Common myeloid progenitor, CD34-positive (primary cell): ENCODE measurements around the gene SRC.

Experiments used
- CTCF ChIA-PET: fragments of 350-600 bp; sonication (Branson Sonifier 250); formaldehyde crosslinking; loops from one replicate; lab custom pipeline; 2021; ENCODE audit warnings: antibody characterized with exemption; lab: Charles Lee
- POLR2A ChIA-PET: fragments of 350-600 bp; sonication (Branson Sonifier 250); formaldehyde crosslinking; loops from one replicate; lab custom pipeline; 2021; ENCODE audit warnings: antibody characterized with exemption; lab: Charles Lee
- DNase-seq, 3 donors: peaks; one replicate each; pipeline versions ENCODE4 v3.0.0 to v3.0.0-alpha.2; 2013
- H3K27ac ChIP-seq, 2 experiments: 1 replicate in 1 of 2; 2 replicates in 1 of 2; pipeline ENCODE4 v1.7.0; 2013; ENCODE audit warnings: inconsistent platforms in 2 of 2, low read length in 2 of 2, mild to moderate bottlenecking in 2 of 2, low read depth in 1 of 2, moderate library complexity in 1 of 2; ENCODE audit not compliant: severe bottlenecking in 2 of 2, insufficient read depth in 1 of 2, poor library complexity in 1 of 2
- H3K27me3 ChIP-seq, 5 experiments: replicated peaks in 2 of 5; 1 replicate in 3 of 5; 2 replicates in 2 of 5; pipeline versions ENCODE4 v1.6.1 to v1.7.0; 2013; ENCODE audit warnings: low read length in 4 of 5, mild to moderate bottlenecking in 2 of 5, moderate library complexity in 2 of 5, inconsistent platforms in 1 of 5; ENCODE audit not compliant: insufficient read depth in 5 of 5, control insufficient read depth in 4 of 5
- H3K36me3 ChIP-seq, 4 experiments: 1 replicate in 2 of 4; 2 replicates in 2 of 4; pipeline versions ENCODE4 v1.6.1 to v1.7.0; 2013; ENCODE audit warnings: low read length in 3 of 4, control low read depth in 1 of 4, mild to moderate bottlenecking in 1 of 4; ENCODE audit not compliant: control insufficient read depth in 4 of 4, insufficient read depth in 4 of 4
- H3K4me1 ChIP-seq, 4 experiments: 1 replicate in 3 of 4; 2 replicates in 1 of 4; pipeline versions ENCODE4 v1.6.1 to v1.7.1; 2013; ENCODE audit warnings: low read length in 3 of 4, mild to moderate bottlenecking in 3 of 4, control low read depth in 1 of 4, inconsistent platforms in 1 of 4, moderate library complexity in 1 of 4; ENCODE audit not compliant: control insufficient read depth in 4 of 4, insufficient read depth in 4 of 4; ENCODE audit errors: control extremely low read depth in 1 of 4
- H3K4me3 ChIP-seq, 7 experiments: 1 replicate in 4 of 7; 2 replicates in 3 of 7; pipeline versions ENCODE4 v1.5.1 to v1.7.0; 2013; ENCODE audit warnings: mild to moderate bottlenecking in 7 of 7, low read length in 6 of 7, moderate library complexity in 6 of 7, inconsistent platforms in 2 of 7, low read depth in 2 of 7, control low read depth in 1 of 7; ENCODE audit not compliant: insufficient read depth in 4 of 7, control insufficient read depth in 1 of 7; ENCODE audit errors: extremely low read depth in 1 of 7
- H3K9me3 ChIP-seq, 5 experiments: 1 replicate in 4 of 5; 2 replicates in 1 of 5; pipeline versions ENCODE4 v1.6.1 to v1.7.1; 2013; ENCODE audit warnings: low read length in 4 of 5, mild to moderate bottlenecking in 2 of 5, inconsistent platforms in 1 of 5, low read depth in 1 of 5, moderate library complexity in 1 of 5; ENCODE audit not compliant: control insufficient read depth in 4 of 5, insufficient read depth in 2 of 5; ENCODE audit errors: control extremely low read depth in 1 of 5
- WGBS: methylation state at CpG from one replicate; pipeline ENCODE4 v1.1.5; 2013; ENCODE audit not compliant: insufficient coverage; 5-methylcytosine and 5-hydroxymethylcytosine counted together

SRC gene

DNA sequence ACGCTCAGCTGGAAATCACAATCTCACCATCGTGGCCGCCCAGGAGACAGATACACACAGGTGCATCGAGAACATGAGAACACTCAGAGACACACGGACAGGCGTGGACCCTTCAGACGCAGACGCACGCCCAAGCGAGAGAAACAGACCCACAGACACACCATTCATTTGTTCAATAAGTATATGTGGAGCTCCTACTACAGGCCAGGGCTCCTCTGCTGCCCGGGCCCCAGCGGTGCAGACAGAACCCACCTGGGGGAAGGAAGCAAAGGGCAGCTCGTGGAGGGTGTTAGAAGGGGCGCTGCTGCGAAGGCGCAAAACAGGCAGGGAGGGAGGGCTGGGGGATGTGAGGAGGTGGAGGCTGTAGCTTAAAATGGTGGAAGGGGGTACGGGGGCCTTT, 39.2 kb downstream of the SRC start:
- ChIA-PET CTCF (interaction anchor here (0.6 to 2.4 kb wide), 23 partner anchors 8 to 371 kb away, joined by 3 to 14 read pairs (median 5); partner anchors contain the start of gene MANBAL), POLR2A (interaction anchor here (0.9 kb wide), 1 partner anchor 48 kb away, joined by 3 read pairs; no protein-coding TSS in a partner anchor)
- 66% methylated on average over 3 of the region's 17 CpGs for WGBS
- DNase-seq = no peak
- no peaks in the 10 kb centered on the region for H3K9me3 ChIP-seq
- H3K4me1 ChIP-seq = peaks cover 0 to 25% (median 17%) of the 10 kb centered on the region in 4 experiments
- peaks cover 2 to 18% (median 3%) of the 10 kb centered on the region in 4 experiments for H3K36me3 ChIP-seq
- H3K27me3 ChIP-seq = no peaks in the 10 kb centered on the region
- peak overlapping the region in 1 of 7 experiments; percentile 59 for H3K4me3 ChIP-seq
- no peak overlapping the region for H3K27ac ChIP-seq

DNA sequence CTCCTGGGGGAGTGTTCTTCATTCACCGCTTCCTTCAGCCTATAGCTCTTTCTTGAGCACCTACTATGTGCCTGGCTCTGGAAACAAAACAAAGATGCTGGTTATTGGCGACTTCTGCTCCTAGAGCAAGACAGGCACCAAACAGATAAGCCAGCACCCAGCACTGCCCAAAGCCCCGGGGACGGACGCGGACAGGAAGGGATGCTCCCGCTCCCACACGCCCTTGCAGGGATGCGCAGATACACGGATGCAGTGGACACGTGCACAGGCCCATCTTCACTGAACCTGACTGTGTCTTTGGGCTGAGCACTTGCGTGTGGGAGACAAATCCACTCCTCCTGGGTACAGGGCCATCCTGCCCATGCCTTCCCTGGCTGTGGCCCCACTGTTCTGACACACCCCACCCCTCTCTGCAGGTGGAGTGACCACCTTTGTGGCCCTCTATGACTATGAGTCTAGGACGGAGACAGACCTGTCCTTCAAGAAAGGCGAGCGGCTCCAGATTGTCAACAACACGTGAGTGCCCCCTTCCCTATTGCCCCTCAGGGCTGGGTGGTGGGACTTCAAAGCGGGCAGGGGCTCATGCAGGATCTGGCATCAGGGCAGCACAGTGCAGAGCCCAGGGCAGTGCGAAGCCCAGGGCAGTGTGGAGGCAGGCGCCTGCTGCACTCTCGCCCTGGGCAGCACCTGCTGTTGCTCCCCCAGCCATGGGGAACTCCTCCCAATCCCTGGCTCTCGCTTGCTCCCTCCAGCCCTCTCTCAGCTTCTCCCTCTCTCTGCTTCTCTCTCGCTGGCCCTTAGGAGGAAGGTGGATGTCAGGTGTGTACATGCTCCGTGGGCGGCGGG, 39.9 kb downstream of the SRC start:
- peaks cover 2 to 18% (median 3%) of the 10 kb centered on the region in 4 experiments for H3K36me3 ChIP-seq
- no peaks in the 10 kb centered on the region for H3K27me3 ChIP-seq
- ChIA-PET CTCF (interaction anchor here (0.6 to 2.4 kb wide), 18 partner anchors 9 to 370 kb away, joined by 3 to 14 read pairs (median 5); partner anchors contain the start of gene MANBAL), POLR2A (interaction anchor here (0.5 kb wide), 1 partner anchor 74 kb away, joined by 4 read pairs; no protein-coding TSS in a partner anchor)
- peaks cover 0 to 18% (median 11%) of the 10 kb centered on the region in 4 experiments for H3K4me1 ChIP-seq
- H3K27ac ChIP-seq = no peak overlapping the region
- no peaks in the 10 kb centered on the region for H3K9me3 ChIP-seq
- 96% methylated on average over 16 of the region's 25 CpGs for WGBS
- no peak overlapping the region for H3K4me3 ChIP-seq
- DNase-seq = no peak

DNA sequence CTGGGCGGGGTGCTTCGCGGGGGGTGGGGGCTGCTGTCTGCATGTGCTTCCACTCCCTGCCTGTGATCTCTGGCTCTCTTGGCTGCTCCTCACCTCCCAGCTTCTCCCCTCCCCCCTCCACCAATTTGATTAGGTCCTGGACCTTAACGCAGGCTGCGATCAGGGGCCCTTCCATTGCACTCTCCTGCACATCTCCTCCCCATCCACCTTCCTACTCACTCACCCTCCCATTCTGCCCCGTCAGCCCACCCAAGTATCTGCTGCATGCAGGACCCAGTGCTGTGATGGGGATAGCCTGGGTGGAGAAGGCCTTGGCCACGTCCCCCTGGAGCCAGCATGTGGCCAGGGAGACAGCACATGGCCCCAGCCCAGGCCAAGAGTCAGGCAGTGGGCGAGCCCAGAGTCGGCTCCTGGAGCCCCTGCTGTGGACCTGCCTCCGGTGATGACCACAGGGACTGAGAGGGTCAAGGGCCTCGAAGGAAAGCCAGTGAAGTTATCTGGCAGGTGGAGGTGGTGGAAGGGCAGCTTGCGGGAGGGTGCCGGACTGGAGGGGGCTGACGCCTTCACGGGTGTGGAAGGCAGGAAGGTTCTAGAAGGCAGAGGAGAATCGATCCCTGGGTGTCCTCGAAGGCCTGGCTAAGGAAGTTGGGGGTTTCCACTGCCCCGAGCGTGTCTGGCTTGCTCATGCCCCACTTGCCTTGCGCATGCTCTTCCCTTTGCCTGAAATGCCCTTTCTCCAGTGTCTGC, 40.7 kb downstream of the SRC start:
- 94% methylated on average over 13 of the region's 20 CpGs for WGBS

GRCh38 chr20:37387519-37388269, 41.8 kb downstream of the SRC start:
- POLR2A ChIA-PET = no interaction called here

More for the DNA sequence above, 40.7 kb downstream of the SRC start:
- DNase-seq = no peak
- Histone ChIP-seq H3K4me1 (peaks cover 0 to 11% (median 10%) of the 10 kb centered on the region in 4 experiments), H3K36me3 (peaks cover 2 to 18% (median 3%) of the 10 kb centered on the region in 4 experiments), H3K27me3 (no peaks in the 10 kb centered on the region), H3K4me3 (no peak overlapping the region), H3K9me3 (no peaks in the 10 kb centered on the region), H3K27ac (no peak overlapping the region)
- CTCF ChIA-PET = interaction anchor here (1.7 kb wide), 1 partner anchor 10 kb away, joined by 5 read pairs; no protein-coding TSS in a partner anchor
- POLR2A ChIA-PET = no interaction called here

DNA sequence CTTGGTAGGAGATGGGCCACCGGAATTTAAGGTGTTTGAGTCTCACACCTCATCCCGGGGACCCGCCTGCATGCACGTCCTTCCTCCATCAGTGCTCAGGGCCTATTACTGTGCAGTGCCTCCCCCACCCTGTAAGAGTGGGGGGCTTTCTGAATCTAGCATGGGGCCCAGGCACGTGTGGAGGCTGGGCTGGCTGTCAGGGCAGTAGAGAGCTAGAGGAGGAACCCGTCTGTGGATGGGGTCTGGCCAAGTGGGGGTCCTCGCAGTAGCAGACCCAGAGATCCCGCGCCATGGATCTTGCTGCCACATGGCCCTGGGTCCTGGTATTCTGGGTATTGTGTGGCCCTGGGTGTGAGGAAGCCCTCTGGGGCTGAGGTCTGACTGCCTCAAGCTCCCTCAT, 42.9 kb downstream of the SRC start:
- ChIA-PET POLR2A (no interaction called here), CTCF (interaction anchor here (0.6 to 2.2 kb wide), 3 partner anchors 11 to 145 kb away, joined by 3 to 9 read pairs (median 4); no protein-coding TSS in a partner anchor)
- H3K4me3 ChIP-seq = no peak overlapping the region
- DNase-seq = no peak
- H3K4me1 ChIP-seq = peaks cover 0 to 10% (median 9%) of the 10 kb centered on the region in 4 experiments
- no peak overlapping the region for H3K27ac ChIP-seq
- no peaks in the 10 kb centered on the region for H3K9me3 ChIP-seq
- peaks cover 2 to 25% (median 3%) of the 10 kb centered on the region in 4 experiments for H3K36me3 ChIP-seq
- 93% methylated on average over 6 of the region's 9 CpGs for WGBS
- no peaks in the 10 kb centered on the region for H3K27me3 ChIP-seq

More at GRCh38 chr20:37387519-37388269, 41.8 kb downstream of the SRC start:
- H3K4me3 ChIP-seq = no peak overlapping the region
- WGBS = 97% methylated on average over 7 of the region's 13 CpGs
- H3K27ac ChIP-seq = no peak overlapping the region
- H3K9me3 ChIP-seq = no peaks in the 10 kb centered on the region
- H3K27me3 ChIP-seq = no peaks in the 10 kb centered on the region
- DNase-seq = no peak
- H3K4me1 ChIP-seq = peaks cover 0 to 11% (median 10%) of the 10 kb centered on the region in 4 experiments
- peaks cover 2 to 21% (median 3%) of the 10 kb centered on the region in 4 experiments for H3K36me3 ChIP-seq
- CTCF ChIA-PET = interaction anchor here (1.3 kb wide), 1 partner anchor 106 kb away, joined by 3 read pairs; no protein-coding TSS in a partner anchor

GRCh38 chr20:37389241-37389747, 43.4 kb downstream of the SRC start:
- H3K36me3 ChIP-seq = peaks cover 2 to 29% (median 4%) of the 10 kb centered on the region in 4 experiments
- 97% methylated on average over 12 of the region's 12 CpGs for WGBS
- ChIA-PET CTCF (interaction anchor here (0.6 to 2.2 kb wide), 3 partner anchors 10 to 144 kb away, joined by 3 to 9 read pairs (median 4); no protein-coding TSS in a partner anchor), POLR2A (no interaction called here)
- no peak overlapping the region for H3K27ac ChIP-seq
- H3K27me3 ChIP-seq = no peaks in the 10 kb centered on the region
- H3K4me3 ChIP-seq = no peak overlapping the region
- H3K4me1 ChIP-seq = peaks cover 0 to 6% (median 5%) of the 10 kb centered on the region in 4 experiments
- no peak for DNase-seq
- H3K9me3 ChIP-seq = no peaks in the 10 kb centered on the region
